ENCODE data around the gene IQSEC3.
"Not testable (repeated sequence)": the region's sequence is repeated elsewhere in the genome, so short reads cannot be mapped to it uniquely, and the experiment has no call there.

The IQSEC3 gene

DNA sequence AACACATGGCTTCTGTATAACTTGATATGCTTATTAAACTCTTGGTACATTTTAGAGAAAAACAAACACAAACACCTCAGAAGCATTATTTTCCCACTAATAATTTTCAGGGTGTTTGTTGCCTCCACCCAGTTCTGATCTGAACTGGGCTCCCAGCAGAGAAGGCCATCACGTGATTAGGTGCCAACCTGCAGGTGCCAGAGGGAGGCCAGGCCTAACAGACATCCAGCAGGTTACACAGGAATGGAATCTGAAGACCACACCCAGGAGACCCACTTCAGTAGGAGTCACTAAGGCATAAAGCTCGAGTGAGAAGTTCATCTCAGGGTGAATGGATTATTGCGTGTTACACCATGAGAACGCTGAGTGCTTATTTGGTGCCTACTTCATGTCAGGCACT, 138.5 kb downstream of the IQSEC3 start:
- FAIRE-seq: no peak

DNA sequence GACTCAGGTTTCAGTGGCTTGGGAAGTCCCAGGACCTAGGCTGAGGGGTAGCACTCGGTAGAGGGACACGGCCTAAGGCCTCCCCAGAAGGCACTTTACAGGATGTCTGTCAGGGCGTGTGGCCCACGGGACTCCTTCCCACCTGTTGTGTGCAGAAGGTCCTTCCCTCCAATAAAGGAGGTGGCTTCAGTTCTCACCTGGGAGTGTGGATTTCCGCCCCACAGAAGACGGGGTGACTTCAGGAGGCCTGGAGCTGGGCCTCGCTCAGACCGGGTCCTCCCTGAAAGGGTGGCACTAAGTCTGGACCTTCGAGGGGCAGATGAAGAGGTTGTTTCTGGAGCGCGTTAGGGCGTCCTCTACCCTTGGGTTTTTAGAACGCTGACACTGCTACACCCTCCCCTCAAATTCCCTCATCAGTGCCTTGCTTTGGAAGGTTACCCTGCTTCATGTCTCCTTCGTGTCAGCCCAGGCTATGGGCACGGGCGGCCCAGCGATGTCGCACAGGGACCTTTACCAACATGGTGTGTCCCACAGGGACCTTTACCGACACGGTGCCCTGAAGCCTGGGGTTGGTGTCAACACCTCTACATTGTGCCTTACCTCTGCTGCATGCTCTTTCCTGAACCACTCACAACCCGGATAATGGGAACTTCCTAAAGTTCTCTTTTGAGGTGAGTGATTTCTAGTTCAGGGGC, 140.3 kb downstream of the IQSEC3 start:
- no peak for FAIRE-seq

GRCh38 chr12:207804-208203, 141.2 kb downstream of the IQSEC3 start:
- FAIRE-seq: no peak

GRCh38 chr12:208813-209212, 142.2 kb downstream of the IQSEC3 start:
- no peak for FAIRE-seq

- FAIRE-seq: no peak
These were observed 142.7 kb downstream of the IQSEC3 start for GRCh38 chr12:209246-209645.

DNA sequence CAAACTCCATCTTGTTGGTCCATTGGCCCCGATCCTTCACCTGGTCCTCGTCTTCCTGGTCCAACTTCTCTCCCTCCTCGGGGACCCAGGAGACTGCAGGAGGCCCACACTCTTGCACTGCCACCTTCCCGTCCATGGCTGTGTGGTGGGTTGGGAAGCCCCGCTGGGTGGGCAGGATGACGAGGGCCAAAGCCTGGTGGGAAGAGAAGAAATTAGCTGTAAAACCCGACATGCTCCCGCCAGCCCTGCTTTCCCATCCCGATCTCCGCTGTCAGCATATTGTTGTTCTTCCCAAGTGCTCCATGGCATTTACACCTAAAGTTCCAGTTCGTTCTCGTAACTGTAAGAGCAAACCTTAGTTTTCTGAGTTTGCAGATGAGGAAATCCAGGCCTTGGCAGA, 143.3 kb downstream of the IQSEC3 start:
- no peak for FAIRE-seq

GRCh38 chr12:210277-211141, 143.9 kb downstream of the IQSEC3 start:
- FAIRE-seq: no peak

DNA sequence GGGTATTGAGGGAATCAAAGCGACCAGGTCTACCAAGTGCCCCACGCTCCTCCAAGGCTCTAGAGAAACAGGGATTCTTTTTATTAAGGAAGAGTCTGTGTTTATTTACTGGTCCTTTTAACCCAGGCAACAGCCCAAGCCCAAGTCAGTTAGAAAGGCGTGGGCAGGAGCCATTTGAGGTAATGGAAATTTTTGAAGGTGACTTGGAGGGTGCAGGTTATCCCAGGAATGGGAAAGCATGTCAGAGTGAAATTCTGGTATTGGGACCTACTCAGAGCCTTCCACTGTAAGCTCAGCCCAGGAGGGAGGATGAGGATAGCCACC, 144.5 kb downstream of the IQSEC3 start:
- FAIRE-seq: no peak

DNA sequence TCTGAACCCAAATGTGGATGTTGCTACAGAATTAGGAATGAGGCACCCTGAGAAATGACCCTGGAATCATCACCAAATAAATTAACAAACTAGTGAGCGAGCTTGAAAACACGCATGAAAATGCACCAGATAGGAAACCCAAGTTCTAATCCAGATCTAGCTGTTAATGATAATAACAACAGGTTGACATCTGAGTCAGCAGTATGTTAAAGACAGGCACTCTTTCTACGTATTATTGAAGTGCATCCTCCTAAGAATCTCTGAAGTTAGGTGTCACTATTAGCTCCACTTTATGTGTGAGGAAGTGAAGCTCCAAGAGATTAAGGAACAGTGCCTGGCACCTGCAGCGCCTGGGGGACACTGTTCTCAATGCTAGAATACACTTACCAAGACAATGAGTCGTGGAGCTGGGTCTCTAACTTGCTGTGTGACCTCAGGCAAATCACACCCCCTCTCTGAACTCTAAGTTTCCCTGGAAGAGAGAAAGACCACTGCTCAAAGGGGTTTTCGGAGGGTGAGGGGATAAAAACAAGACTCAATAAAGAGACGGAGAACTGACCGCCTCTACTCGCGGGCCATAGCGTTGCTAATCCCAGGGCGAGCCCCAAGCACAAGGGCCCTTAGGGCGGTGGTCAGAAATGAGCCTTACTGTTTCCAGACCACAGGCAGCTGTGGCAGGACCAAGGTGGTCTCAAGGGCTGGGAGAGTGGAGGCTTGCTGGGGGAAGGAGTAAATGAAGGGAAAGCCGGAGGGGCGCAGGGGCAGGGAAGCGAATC, 145.3 kb downstream of the IQSEC3 start:
- FAIRE-seq: no peak

DNA sequence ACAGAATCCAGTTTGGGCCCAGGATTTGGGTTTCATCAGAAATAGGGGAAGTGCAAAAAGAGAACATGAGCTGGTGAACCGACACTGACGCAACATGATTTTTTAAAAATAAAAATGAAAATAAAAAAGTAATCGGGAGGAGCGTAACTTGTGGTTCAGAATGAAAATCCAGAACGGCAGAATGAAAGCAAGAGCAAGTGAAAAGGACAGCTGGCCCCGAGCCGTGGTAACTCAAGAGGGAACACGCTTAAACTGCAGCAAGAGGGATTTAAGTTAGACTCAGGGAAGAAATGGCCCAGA, 145.8 kb downstream of the IQSEC3 start:
- FAIRE-seq: no peak

GRCh38 chr12:212715-213526, 146.4 kb downstream of the IQSEC3 start:
- FAIRE-seq: no peak

DNA sequence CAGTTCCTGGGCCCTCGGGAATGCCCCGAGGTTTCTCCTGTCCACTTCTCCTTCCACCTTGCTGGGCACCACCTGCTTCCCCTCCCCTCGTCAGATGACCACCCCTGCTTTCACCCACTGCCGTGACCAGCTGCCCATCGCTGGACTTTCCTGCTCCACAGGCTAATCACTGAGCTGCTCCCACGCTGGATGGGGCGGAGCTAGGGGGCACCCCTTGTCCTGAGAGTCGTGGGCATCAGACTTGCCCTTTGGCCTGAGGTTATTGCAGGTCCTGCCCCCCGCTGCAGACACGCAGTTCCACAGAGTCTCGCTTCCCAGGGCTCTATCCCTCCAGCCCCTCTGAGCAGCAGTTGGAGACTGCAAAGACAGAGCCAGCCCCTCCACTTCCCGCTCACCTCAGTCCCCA, 147.0 kb downstream of the IQSEC3 start:
- FAIRE-seq: no peak

DNA sequence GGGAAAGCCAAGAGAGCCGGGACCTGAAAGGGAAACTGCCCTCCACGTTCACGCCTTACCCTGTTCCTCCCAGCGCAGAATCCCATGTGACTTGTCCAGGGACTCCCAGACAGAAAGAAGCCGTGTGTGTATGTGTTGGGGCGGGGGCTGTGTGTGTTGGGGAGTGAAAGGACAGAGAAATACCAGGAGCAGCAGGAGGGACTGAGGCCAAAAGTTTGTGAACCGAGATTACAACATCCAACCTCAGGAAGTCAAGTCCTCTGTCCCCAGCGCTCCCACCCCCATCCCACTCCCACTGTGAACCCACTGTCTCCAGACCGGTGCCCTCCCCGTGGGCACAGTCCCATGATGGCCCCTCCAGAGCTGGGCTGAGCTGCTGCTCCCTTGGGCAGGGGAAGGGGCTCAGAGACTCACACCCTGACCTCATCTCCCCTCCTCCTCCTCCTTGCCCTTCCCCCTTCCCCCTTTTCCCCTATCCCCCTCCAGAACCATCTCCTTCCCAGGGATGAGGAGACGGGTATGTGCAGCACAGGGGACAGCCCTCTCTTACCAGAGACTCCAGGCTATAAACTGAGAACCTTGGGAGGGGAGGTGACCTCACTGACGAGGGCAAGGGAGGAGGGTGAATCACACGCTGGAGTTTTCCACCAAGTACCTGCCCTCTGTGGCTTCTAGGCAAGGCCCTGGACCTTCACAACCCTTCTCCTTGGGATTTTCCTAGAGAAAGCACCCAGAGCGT, 147.6 kb downstream of the IQSEC3 start, which contains the start of gene SLC6A12:
Gene SLC6A12 (minus strand): TSS at position 155 of the 739 bp plus-strand sequence. CDS start 4,171 bp downstream, outside the sequence.
- FAIRE-seq: no peak

DNA sequence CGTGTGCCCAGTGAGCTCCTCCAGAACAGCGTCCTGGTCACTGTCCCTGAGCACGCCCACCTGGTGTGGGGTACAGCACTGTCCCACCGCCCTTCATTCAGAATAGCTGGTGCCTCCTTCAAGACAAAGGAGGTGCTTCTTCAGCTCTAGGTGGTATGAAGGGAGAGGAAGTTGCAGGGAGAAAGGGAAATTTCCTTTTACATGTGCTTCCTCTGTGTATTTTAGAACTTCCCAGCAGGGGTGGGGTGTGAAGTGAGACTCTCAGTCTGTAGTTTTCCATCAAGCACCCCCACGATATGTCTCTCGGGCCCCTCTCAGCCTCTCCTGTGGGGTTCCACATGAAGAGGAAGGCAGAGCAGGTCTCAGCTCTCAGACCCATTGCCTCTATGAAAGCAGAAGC, 148.5 kb downstream of the IQSEC3 start:
- FAIRE-seq: no peak

DNA sequence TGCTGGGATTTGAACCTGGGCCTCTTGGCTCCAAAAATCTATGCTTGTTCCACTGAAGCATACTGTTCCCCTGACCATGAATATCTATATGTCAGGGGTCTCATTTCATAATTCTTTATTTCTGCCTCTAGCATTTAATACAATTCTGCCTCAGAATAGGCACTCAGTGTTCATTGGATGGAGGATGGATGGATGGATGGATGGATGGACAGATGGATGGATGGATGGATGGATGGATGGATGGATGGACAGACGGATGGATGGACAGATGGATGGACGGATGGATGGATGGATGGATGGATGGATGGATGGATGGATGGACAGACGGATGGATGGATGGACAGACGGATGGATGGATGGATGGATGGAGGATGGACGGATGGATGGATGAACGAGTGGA, 150.5 kb downstream of the IQSEC3 start:
- not testable (repeated sequence) for FAIRE-seq

DNA sequence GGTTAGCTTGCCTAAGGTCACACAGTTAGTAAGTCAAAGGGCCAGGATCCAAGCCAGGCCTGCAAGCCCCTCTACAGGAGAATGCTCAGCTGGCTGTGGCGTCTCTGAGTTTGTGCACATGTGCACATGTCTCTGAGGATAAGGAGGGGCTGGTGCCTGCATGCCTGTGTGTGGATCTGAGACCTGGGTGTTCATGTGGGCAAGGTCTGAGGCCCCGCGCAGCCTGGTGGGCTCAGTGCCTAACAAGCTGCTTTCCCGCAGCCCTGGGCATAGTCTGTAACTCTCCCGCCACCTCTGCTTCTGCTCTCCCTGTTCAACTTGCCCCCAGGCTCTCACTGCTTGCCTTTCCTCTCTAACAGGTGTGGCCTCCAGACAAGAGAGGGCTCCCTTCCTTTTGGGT, 151.7 kb downstream of the IQSEC3 start:
- FAIRE-seq: no peak

DNA sequence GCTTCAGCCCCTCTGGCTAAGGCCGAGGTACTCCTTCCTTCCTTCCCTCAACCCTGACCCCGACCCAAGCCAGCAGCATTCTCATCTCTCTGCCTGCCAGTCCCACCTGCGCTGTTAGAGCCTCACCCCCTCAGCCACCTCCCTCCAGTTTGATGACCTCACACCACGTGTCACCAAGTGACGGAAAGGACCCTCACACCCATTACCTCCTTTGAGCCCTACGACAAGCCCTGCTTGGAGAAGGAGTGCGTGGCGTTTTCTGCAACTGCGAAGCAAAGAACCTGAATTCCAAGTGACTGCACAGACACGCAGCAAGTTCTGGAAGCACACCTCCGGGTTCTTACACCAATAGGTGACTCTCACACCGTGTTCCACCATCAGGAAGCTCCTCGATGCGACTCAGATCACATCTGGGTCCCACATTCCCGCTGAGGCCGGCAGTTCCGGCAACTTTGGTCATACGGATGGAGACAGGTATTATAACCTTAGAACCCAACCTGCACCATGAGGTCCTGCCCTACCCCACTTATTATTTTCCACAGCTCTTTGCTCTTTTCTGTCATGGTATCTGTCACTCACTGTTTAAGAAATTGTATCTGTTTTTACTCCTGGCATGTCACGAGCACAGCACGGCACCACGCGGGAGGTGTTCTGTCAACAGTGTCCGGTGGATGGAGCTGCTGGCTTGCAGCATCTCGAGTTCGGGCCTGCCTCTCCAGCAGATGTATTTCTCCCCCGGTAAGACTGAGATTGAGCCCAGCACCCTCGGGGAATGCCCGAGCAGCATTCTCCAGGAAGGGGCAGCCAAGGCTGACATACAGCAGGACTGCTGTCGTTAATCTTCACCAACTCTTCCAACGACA, 152.4 kb downstream of the IQSEC3 start:
- no peak for FAIRE-seq

DNA sequence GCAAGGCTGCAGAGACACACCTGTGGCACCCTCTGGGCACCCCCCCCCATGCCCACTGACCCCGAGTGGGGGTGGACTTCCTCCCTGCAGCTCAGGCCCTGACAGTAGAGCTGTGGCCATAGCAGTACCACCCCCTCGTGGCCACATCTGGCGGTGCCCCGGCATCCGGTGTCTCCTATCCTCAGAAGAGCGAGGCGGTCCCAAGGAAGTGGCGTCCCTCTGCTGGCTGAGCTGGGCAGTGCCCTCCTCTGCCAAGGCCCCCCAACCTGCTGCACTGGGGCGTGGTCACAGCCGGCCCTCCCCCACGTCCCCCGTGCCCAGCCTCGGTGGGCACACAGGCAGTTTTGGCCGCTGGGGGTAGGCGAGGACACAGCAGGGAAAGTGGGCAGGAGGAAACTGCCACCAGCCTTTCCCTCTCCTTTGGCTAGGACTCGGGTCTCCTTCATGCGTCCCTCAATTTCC, 153.4 kb downstream of the IQSEC3 start:
- FAIRE-seq: no peak

GRCh38 chr12:220491-220890, 153.9 kb downstream of the IQSEC3 start:
- no peak for FAIRE-seq

DNA sequence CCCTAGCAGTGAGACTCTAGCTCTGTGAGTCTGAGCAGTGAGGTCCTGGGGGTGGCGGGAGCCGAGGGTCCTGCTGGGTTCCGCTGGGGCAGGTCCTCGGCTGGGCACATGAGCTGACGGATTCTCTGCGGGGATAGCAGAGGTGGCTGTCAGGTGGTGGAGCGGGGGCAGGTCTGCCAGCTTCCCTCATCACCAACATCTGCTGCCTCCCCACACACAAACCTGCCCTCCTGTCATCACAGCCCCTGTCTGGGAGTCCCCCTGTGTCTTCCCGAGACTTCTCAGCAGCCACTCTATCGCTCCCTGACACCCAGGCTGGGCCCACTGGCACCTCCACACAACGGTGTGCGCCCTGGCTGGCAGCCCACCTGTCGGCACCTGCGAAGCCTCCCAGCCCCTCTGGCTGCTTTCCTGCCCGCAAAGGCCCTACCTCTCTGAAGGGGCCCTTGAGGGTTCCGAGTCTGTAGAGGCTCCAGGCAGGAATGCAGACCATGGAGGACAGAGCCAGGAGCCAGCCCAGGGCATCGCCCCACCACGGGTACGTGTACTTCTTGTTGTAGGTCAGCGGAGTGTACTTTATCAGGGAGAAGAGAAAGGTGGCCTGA, 154.5 kb downstream of the IQSEC3 start:
- FAIRE-seq: no peak

GRCh38 chr12:221736-222135, 155.2 kb downstream of the IQSEC3 start:
- no peak for FAIRE-seq
